ENCODE measurements around the gene RAB3GAP2.
A peak's percentile ranks its signal among the peaks of the same experiment; 100 is the strongest.
"Not testable (repeated sequence)": the region's sequence is repeated elsewhere in the genome, so short reads cannot be mapped to it uniquely, and the experiment has no call there.

Gene RAB3GAP2

DNA sequence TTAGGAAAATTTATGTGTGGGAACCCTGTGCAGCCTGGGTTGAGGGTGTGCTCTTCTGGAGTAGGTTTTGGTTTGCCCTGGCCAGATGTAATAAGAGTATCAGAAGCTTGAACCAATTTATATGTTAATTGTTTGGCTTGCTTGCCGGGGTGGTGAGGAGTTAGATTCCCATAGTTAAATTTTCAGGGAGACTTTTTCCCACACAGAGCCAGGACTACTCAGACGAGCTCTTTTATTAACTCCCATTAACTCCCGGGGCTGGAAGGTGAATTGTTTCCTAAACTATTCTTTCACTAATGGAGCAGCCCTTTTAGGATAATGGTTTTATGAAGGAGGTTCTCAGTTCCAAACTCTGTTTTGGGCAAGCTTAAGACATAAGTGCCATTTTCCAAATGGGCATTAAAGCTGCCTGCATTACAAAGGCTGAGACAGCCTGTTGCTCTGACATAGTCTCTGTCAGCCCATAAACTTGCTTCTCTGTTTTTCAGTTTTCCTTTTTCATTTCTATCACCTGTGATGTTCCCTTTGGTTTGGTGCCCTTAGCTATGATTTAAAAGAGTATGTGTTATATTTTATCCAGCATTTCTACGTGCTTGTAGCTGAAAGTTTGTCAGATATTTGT, 18.0 kb upstream of the RAB3GAP2 start:
- DNase-seq (ENCODE audit: low read depth in 2 of 3, low spot score in 1 of 3) = no peak

DNA sequence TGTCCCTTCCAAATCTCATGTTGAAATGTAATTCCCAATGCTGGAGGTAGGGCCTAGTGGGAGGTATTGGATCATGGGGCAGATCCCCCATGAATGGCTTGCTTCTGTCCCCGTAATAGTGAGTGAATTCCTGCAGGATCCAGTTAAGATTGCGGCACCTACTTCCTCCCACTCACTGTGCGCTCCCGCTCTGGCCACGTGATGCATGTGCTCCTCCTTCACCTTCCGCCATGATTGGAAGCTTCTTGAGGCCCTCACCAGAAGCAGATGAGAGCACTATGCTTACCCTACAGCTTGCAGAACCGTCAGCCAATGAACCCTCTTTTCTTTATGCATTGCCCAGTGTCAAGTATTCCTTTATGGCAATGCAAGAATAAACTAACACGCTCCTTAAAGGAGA, 14.9 kb upstream of the RAB3GAP2 start:
- no peak for DNase-seq (ENCODE audit: low read depth in 2 of 3, low spot score in 1 of 3)

DNA sequence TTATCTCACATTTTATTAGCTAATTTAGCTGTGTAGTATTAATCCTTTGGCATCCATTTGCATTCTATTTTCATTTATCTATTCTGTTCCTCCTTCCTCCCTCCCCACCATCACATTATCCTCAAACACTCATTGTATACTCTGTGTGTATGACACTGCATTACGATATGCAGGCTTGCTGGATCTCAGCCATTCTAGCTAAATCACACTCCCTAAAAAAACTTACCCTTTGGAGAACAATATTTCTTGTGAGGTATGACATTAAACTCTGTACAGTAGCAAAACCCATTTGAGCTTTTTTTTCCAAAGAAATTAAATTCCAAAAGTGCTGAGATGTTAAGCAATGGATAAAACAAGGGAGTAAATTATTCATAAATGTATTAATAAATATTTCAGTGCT, 11.4 kb upstream of the RAB3GAP2 start:
- DNase-seq (ENCODE audit: low read depth in 2 of 3, low spot score in 1 of 3) = no peak

DNA sequence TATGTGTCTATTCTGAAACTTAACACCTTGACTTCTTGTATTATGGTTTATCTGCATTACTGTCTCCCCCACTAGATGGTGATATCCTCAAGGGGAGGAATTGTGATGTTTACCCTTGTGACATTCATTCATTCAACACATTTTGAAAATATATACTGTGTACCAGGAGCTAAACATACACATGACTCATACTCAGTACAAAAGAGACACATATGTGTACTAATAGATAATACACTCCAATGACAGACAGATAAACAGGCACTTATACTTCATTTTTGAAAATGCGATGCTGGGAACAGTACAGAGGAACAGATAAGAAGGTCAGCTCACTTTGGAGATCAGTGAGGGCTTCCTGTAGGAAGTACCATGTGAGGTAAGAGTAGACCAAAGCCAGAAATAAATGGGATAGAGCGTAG, 8.9 kb upstream of the RAB3GAP2 start:
- DNase-seq (ENCODE audit: low read depth in 2 of 3, low spot score in 1 of 3) = no peak

DNA sequence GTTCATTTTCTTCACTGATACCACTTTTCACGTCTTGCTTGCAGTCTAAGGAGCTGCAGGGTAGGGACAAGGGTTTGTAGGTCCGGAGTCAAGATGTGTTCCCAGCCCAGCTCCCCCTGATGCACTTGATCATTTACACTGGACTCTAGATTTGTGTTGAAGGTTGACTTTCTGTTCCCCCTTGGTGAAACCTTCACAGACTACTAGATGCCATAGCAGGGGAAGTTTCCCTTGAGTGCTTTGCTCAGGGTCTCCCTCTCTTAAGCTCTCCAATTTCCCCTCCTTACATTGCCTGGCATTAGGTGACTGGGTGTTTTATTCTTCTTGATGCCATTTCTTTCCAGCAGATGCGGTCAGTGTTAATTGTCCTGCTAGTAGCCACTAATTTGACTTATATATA, 8.0 kb upstream of the RAB3GAP2 start:
- DNase-seq (ENCODE audit: low read depth in 2 of 3, low spot score in 1 of 3) = no peak

DNA sequence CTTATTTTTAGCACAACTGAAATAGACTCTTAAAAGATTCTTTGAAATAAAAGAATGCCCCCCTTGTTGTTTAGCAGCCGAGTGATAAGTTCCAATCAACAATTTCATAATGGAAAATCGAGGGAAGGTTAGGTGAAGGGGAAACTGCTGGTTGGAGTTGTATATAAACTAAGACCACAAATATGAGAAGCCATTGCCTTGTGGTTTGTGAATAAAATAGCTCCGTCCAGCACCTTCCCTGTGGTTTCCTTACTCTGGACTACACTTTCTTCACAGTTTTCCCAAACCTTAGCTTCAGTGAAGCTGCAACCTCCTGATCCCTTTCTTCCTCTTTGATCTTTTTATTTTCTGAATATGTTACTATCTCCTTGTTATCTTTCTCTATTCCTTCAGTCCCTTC, 6.7 kb upstream of the RAB3GAP2 start:
- DNase-seq (ENCODE audit: low read depth in 2 of 3, low spot score in 1 of 3) = no peak

DNA sequence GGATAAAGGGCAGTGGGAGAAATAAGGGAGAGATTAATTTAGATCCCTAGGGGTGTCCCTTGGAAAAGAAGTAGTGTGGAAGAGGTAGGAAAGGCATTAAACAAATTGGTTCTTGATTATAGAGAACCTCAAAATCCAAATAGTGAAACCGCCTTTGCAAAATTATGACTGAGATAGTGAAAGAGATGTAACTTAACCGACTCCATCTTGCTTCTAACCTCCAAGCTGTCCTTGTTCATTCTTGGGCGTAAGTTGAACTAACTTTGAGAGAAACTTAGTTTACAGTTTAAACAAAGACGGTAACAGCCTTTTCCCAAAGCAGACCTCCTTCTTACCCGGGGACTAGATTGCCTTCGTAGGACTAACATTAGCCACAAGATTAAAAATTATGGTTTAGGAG, 3.2 kb upstream of the RAB3GAP2 start:
- no peak for DNase-seq (ENCODE audit: low read depth in 2 of 3, low spot score in 1 of 3)

DNA sequence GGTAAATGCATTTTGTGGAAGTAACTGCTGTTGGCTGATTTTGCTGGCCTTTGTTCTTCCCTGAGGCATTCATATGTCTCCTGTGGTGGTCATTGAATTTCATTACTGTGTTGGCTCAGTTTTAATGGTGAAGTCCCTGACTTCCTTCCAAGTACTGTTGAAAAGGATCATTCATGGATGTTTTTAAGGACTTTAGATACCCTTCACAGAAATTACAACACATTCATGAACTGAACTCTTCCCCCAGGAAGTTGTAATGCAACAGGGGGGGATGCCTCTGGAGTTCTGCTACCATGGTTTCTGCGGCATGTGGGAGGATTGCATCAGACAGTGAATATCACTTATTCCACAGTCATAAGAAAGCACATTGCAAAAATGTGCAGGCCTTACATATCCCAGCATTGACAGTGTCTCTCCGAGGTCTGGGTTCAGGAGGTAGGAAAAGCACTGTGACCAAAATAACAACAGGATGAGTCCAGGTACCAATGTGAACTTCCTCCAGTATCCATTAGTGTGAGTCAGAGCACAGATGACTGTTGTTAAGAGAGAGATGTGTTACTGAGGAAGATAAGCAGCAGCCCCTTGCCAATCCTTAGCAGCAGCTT, 2.1 kb upstream of the RAB3GAP2 start:
- DNase-seq (ENCODE audit: low read depth in 2 of 3, low spot score in 1 of 3) = no peak

DNA sequence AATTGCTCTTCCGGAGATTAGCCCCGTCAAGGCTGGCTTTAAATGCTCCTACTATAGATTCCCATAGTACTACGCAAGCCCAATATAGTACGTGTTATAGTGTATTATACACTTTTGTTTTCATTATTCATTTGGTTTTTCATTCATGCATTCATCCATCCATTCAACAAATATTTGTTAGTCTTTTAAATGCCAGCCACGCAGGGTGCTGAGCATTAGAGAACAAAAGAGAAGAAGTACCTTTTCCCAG, 513 bp upstream of the RAB3GAP2 start:
- no peak for DNase-seq (ENCODE audit: low read depth in 2 of 3, low spot score in 1 of 3)

DNA sequence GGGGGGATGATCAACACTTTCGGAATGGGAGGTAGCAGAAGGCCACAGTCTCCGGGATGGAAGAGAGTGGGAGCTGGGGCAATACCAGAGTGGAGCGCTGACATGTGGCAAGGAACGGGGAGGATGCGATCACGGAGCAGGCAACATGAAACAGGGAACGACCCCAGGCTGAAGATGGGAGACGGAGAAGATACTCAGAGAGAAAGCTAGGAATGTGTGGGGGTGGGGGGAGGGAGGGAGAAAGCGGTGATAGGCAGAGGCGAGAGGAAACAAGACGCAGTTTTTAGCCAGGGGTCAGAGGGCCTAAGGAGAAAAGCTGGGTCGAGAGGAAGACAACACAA, 577 bp downstream of the RAB3GAP2 start:
- peak in 1 of 3 donors; percentile 1 for DNase-seq (ENCODE audit: low read depth in 2 of 3, low spot score in 1 of 3)

DNA sequence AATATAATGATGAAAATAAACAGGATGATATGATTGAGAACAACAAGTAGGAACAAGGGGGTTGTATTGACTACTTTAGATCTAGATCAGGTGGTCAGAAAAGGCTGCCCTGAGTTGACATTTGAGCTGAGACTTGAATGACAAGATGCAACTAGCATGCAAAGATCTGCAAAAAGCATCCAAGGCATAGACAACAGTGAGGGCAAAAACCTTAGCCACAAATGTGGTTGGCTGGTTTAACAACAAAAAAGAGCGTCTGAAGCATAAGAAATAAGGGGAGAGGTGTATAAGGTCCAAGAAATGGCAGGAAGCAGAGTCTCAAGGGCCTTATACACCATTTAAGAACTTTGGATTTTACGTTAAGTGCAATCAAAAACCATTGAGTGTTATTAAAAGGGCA, 3.2 kb downstream of the RAB3GAP2 start:
- DNase-seq (ENCODE audit: low read depth in 2 of 3, low spot score in 1 of 3) = no peak

DNA sequence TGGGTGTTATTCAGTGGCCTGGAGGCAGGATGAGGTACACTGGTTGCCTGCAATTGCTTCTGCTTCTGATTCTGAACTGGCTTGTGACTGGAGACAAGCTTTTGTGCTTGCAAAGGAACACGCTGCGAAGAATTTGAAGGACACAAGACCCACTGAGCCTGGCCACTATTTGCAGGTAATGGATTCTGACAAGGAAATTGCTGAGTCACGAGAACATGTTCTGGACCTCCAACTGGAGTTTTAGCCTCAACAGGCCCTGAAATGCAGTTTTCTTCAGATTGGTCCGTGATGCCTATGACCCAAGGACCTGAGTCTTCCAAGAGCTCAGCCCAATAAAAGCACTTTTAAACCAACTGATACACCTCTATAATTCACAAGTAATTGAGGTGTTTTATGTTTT, 4.6 kb downstream of the RAB3GAP2 start:
- no peak for DNase-seq (ENCODE audit: low read depth in 2 of 3, low spot score in 1 of 3)

DNA sequence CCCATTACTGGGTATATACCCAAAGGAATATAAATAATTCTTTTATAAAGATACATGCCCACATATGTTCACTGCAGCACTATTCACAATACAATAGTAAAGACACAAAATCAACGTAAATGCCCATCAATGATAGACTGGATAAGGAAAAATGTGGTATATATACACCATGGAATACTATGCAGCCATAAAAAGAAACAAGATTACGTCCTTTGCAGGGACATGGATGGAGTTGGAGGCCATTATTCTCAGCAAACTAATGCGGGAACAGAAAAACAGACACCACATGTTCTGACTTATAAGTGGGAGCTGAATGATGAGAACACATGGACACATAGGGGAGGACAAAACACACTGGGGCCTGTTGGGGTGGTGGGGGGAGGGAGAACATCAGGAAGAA, 12.0 kb downstream of the RAB3GAP2 start:
- not testable (repeated sequence) for DNase-seq (ENCODE audit: low read depth in 2 of 3, low spot score in 1 of 3)

DNA sequence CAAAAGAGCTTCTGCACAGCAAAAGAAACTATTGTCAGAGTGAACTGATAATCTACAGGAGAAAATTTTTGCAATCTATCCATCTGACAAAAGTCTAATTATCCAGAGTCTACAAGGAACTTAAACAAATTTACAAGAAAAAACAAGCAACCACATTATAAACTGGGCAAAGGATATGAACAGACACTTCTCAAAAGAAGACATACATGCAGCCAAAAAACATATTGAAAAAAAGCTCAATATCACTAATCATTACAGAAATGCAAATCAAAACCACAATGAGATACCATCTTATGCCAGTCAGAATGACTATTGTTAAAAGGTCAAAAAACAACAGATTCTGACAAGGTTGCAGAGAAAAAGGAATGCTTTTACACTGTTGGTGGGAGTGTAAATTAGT, 12.5 kb downstream of the RAB3GAP2 start:
- DNase-seq (ENCODE audit: low read depth in 2 of 3, low spot score in 1 of 3) = not testable (repeated sequence)

DNA sequence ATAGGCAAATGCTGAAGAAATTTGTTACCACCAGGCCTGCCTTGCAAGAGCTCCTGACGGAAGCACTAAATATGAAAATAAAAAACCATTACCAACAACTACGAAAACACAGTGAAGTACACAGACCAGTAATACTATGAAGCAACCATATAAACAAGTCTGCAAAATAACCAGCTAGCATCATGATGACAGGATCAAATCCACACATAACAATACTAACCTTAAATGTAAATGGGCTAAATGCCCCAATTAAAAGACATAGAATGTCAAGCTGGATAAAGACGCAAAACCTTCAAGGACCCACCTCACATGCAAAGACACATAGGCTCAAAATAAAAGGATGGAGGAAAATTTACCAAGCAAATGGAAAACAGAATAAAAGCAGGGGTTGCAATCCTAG, 16.1 kb downstream of the RAB3GAP2 start:
- not testable (repeated sequence) for DNase-seq (ENCODE audit: low read depth in 2 of 3, low spot score in 1 of 3)

DNA sequence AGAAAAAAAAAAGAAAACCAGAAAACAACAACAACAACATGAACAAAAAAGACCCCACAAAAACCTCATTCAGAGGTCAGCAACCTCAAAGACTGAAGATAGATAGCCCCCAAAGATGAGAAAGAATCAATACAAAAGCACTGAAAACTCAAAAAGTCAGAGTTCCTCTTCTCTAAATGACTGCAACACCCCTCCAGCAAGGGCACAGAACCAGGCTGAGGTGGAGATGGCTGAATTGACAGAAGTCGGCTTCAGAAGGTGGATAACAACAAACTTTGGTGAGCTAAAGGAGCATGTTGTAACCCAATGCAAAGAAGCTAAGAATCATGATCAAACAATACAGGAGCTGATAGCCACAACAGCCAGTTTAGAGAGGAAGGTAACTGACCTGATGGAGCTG, 17.0 kb downstream of the RAB3GAP2 start:
- no peak for DNase-seq (ENCODE audit: low read depth in 2 of 3, low spot score in 1 of 3)

DNA sequence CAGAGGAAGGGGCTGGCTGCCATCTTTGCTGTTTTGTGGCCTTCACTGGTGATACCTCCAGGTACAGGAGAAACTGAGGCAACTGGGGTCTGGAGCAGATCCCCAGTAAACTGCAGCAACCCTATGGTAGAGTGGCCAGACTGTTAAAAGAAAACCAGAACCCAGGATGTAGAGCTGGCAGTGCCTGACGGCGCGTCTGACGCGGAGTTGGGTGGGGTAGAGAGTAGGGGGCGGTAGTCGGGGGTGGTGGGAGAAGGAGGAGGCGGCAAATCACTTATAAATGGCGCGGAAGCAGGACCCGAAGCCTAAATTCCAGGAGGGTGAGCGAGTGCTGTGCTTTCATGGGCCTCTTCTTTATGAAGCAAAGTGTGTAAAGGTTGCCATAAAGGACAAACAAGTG, 19.0 kb downstream of the RAB3GAP2 start:
- not testable (repeated sequence) for DNase-seq (ENCODE audit: low read depth in 2 of 3, low spot score in 1 of 3)

DNA sequence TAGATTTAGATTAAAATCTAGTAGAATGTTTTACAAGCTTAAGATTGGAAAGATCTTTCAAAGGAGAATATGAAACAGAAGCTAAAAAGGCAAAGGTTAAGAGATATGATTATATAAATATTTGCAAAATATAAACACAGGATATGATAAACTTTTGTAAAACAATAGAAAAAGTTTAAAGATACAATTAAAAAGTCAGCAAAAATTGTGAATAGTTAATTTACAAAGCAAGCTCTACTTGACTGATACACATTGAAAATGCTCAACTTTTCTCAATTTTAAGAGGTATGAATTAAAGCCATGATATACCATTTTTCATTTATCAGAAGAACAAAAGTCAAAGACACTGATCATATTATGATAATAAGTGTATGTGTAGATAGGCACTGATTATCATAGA, 21.0 kb downstream of the RAB3GAP2 start:
- DNase-seq (ENCODE audit: low read depth in 2 of 3, low spot score in 1 of 3) = no peak

DNA sequence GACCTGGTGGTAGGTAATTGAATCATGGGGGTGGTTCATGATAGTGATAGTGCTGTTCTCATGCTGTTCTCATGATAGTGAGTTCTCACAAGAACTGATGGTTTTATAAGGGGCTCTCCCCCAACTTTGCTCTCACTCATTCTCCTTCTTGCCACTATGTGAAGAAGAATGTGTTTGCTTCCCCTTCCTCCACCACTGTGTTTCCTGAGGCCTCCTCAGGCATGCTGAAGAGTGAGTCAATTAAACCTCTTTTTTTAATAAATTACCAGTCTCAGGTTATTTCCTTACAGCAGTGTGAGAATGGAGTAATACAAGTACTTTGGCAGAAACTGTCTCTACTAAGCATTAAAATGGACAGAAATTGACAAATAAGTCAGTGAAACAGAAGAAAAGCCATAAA, 21.6 kb downstream of the RAB3GAP2 start:
- DNase-seq (ENCODE audit: low read depth in 2 of 3, low spot score in 1 of 3) = no peak

DNA sequence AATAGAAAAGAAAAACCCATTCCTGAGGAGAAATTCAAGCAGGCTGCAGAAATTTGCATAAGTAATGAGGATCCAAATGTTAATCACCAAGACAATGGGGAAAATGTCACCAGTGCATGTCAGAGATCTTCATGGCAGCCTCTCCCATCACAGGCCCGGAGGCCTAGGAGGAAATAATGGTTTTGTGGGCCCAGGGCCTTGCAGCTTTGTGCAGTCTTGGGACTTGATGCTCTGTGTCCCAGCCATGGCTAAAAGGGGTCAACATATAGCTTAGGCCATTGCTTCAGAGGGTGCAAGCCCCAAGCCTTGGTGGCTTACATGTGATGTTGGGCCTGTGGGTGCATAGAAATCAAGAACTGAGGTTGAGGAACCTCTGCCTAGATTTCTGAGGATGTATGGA, 22.7 kb downstream of the RAB3GAP2 start:
- no peak for DNase-seq (ENCODE audit: low read depth in 2 of 3, low spot score in 1 of 3)

DNA sequence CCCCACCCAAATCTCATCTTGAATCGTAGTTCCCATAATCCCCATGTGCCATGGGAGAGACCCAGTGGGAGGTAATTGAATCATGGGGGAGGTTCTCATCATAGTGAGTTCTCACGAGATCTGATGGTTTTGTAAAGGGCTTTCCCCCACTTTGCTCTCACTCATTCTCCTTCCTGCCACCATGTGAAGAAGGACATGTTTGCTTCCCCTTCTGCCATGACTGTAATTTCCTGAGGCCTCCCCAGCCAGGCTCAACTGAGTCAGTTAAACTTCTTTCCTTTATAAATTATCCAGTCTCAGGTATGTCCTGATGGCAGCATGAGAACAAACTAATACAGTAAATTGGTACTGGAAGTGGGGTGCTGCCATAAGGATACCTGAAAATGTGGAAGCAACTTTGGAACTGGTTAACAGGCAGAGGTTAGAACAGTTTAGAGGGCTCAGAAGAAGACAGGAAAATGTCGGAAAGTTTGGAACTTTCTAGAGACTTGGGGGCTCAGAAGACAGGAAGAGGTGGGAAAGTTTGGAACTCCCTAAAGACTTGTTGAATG, 23.5 kb downstream of the RAB3GAP2 start:
- DNase-seq (ENCODE audit: low read depth in 2 of 3, low spot score in 1 of 3) = not testable (repeated sequence)

DNA sequence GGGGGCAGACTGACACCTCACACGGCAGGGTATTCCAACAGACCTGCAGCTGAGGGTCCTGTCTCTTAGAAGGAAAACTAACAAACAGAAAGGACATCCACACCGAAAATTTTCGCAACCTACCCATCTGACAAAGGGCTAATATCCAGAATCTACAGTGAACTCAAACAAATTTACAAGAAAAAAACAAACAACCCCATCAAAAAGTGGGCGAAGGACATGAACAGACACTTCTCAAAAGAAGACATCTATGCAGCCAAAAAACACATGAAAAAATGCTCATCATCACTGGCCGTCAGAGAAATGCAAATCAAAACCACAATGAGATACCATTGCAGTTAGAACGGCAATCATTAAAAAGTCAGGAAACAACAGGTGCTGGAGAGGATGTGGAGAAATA, 26.4 kb downstream of the RAB3GAP2 start:
- DNase-seq (ENCODE audit: low read depth in 2 of 3, low spot score in 1 of 3) = not testable (repeated sequence)

DNA sequence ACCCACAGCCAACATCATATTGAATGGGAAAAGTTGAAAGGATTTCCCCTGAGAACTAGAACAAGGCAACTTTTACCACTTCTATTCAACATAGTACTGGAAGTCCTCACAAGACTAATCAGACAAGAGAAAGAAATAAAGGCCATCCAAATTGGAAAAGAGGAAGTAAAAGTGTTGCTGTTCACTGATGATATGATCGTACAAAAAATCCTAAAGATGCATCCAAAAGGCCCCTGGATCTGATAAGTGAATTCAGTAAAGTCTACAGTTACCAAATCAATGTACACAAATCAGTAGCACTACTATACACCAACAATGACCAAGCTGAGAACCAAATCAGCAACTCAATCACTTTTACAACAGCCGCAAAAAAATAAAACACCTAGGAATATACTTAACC, 28.3 kb downstream of the RAB3GAP2 start:
- DNase-seq (ENCODE audit: low read depth in 2 of 3, low spot score in 1 of 3) = no peak
